Measurements from ENCODE around the gene RND3. TPM values are rescaled to one million over a fixed set of nuclear protein-coding genes. Genes with fewer than 3 reads are reported as not detected.

Gene RND3
- total and polyA plus RNA-seq, 9 of the 15 experiments (the other 6 are each of a cell fraction or from before 2014, with no cell fraction given): 0.22 to 0.64 (median 0.29) TPM; not detected in 4

- no peak for FAIRE-seq
- H2AFZ ChIP-seq (ENCODE audit: low read depth, low read length): no peak overlapping the region
- no peak for TF ChIP-seq STAT5B (CRISPR knock-in tag; IDR thresholded peaks at IDR 0.05)
- TF ChIP-seq BRD4 (IDR thresholded peaks at IDR 0.05): no peak
- TF ChIP-seq GTF2E2 (tag; IDR thresholded peaks at IDR 0.05): no peak
- no peak for TF ChIP-seq MEIS2 (IDR thresholded peaks at IDR 0.05; ENCODE audit: partially characterized antibody)
- no peak for TF ChIP-seq ATF4 (CRISPR knock-in tag; IDR thresholded peaks at IDR 0.05)
- TF ChIP-seq, protein P1, sequence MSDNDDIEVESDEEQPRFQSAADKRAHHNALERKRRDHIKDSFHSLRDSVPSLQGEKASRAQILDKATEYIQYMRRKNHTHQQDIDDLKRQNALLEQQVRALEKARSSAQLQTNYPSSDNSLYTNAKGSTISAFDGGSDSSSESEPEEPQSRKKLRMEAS (CRISPR knock-in tag; IDR thresholded peaks at IDR 0.05): no peak
- no peak for TF ChIP-seq NCOA6 (IDR thresholded peaks at IDR 0.05)
- in situ Hi-C loops (cut with MboI) (no loop called here), intact Hi-C loops (cut with micrococcal nuclease) (no loop called here)
- no TSS peak for BruUV-seq (replicated peaks)
- H3K27ac ChIP-seq (ENCODE audit: extremely low read depth, low read depth, low read length): no peak overlapping the region
- H3K4me2 ChIP-seq (ENCODE audit: insufficient read depth, low read length): no peak overlapping the region
- no peaks in the 10 kb centered on the region for H3K9me1 ChIP-seq (ENCODE audit: control insufficient read depth, insufficient read depth, low read length)
- no peaks in the 10 kb centered on the region for H3K79me2 ChIP-seq (ENCODE audit: control insufficient read depth, insufficient read depth, low read length)
- DNase-seq (ENCODE audit: extremely low read depth in 1 of 4, low spot score in 3 of 4): no peak
- H4K20me1 ChIP-seq (replicated peaks; ENCODE audit: control insufficient read depth, insufficient read depth, low read length): no peaks in the 10 kb centered on the region
- H3K9ac ChIP-seq (ENCODE audit: insufficient read depth in 1 of 2, low read depth in 2 of 2, low read length in 2 of 2): no peak overlapping the region
- POLR2A ChIA-PET: no interaction called here
- H3K4me3 ChIP-seq: no peak overlapping the region
- H3K4me1 ChIP-seq (replicated peaks in 1 of 2; ENCODE audit: control insufficient read depth in 2 of 2, insufficient read depth in 2 of 2, low read length in 2 of 2): no peaks in the 10 kb centered on the region
- CTCF ChIA-PET (ENCODE audit: low intra/inter-chr PET ratio): no interaction called here
- H3K27me3 ChIP-seq (ENCODE audit: control insufficient read depth in 2 of 2, insufficient read depth in 2 of 2, low read length in 2 of 2): no peaks in the 10 kb centered on the region
- H3K36me3 ChIP-seq (ENCODE audit: control insufficient read depth, insufficient read depth, low read length): no peaks in the 10 kb centered on the region
- no peaks in the 10 kb centered on the region for H3K9me3 ChIP-seq (replicated peaks; ENCODE audit: control insufficient read depth, insufficient read depth, low read depth, low read length)
- no peak for ATAC-seq
Measured at GRCh38 chr2:150513647-150514046, 26.2 kb upstream of the RND3 start.
